ENCODE measurements around the gene ZNF805. TPM values are rescaled to one million over a fixed set of nuclear protein-coding genes. Genes with fewer than 3 reads are reported as not detected.
A peak's percentile ranks its signal among the peaks of the same experiment; 100 is the strongest.

Gene ZNF805
- total and polyA plus RNA-seq, 2 of the 13 experiments (the other 11 are each of a cell fraction or from before 2014, with no cell fraction given) = 5.1 to 12.8 TPM

DNA sequence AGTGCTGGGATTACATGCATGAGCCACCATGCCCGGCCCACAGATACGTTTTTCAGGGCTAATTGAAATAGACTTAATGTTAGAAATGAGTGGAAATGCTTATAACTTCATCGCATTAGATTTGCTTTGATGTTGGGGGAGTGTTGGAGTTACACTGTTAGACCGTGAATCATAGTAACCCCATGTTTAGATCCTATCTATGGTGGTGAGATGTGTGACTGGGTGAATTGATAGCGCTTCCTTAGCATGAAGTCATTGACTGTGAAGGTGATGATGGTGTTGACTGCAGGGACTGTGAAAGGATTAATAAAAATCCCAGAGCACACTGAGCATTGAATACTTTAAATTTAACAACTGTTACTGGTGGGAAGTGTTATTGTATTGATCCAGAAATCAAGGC is 47.4 kb upstream of the ZNF805 start:
- no peak for DNase-seq (ENCODE audit: low spot score)
- intact Hi-C loops (cut with micrococcal nuclease; ENCODE audit: unreplicated experiment) (no loop called here), in situ Hi-C loops (cut with HindIII; ENCODE audit: extremely low pct_ligation_motif_present, low pct_unique_long_range_greater_than_20kb) (no loop called here)
- Histone ChIP-seq H3K9me3 (ENCODE audit: low read length) (peaks cover 12% of the 10 kb centered on the region), H3K79me2 (ENCODE audit: insufficient read depth, low read length) (peaks cover 20% of the 10 kb centered on the region), H3K36me3 (replicated peaks in 1 of 2; ENCODE audit: control insufficient read depth in 1 of 2, insufficient read depth in 2 of 2, low read length in 2 of 2) (peaks cover 10 to 38% of the 10 kb centered on the region in 2 experiments; a peak in 4 of 5 replicates), H3K9ac (ENCODE audit: insufficient read depth, low read depth, low read length) (peak overlapping the region; percentile 88; the same call in 1 of the 2 replicates), H2AFZ (ENCODE audit: low read length) (no peak overlapping the region), H4K20me1 (ENCODE audit: insufficient read depth, low read length) (peaks cover 5% of the 10 kb centered on the region; the same call in 1 of the 2 replicates), H3K4me2 (ENCODE audit: low read depth, low read length) (peak overlapping the region; percentile 97), H3K27me3 (ENCODE audit: control insufficient read depth in 1 of 2, insufficient read depth in 2 of 2, low read length in 2 of 2) (no peaks in the 10 kb centered on the region; a peak in 1 of 5 replicates), H3K4me1 (ENCODE audit: insufficient read depth, low read length) (peaks cover 22% of the 10 kb centered on the region), H3K4me3 (replicated peaks in 1 of 3; ENCODE audit: insufficient read depth in 1 of 3, low read depth in 2 of 3, low read length in 3 of 3) (peak overlapping the region; percentile 86 to 100 (median 98)), H3K27ac (ENCODE audit: extremely low read length, insufficient read depth, low read length) (no peak overlapping the region)
- no peak for FAIRE-seq
- WGBS (ENCODE audit: low lambda C conversion rate) = 96% methylated on average over 5 of the region's 5 CpGs
- no TSS peak for BruUV-seq (replicated peaks)
- no peak for ATAC-seq
- POLR2A ChIA-PET = no interaction called here
- CTCF ChIA-PET (ENCODE audit: low intra/inter-chr PET ratio, low total read pairs) = no interaction called here
- no peak for TF ChIP-seq ZNF205 (CRISPR knock-in tag; IDR thresholded peaks at IDR 0.05)
- TF ChIP-seq ZNF567 (CRISPR knock-in tag; IDR thresholded peaks at IDR 0.05; ENCODE audit: borderline replicate concordance) = no peak
- TF ChIP-seq MAZ (IDR thresholded peaks at IDR 0.05; ENCODE audit: borderline replicate concordance, low read depth, low read length) = no peak
- no peak for TF ChIP-seq MAZ (CRISPR knock-in tag; IDR thresholded peaks at IDR 0.05; ENCODE audit: low read depth)
- TF ChIP-seq, protein P1, sequence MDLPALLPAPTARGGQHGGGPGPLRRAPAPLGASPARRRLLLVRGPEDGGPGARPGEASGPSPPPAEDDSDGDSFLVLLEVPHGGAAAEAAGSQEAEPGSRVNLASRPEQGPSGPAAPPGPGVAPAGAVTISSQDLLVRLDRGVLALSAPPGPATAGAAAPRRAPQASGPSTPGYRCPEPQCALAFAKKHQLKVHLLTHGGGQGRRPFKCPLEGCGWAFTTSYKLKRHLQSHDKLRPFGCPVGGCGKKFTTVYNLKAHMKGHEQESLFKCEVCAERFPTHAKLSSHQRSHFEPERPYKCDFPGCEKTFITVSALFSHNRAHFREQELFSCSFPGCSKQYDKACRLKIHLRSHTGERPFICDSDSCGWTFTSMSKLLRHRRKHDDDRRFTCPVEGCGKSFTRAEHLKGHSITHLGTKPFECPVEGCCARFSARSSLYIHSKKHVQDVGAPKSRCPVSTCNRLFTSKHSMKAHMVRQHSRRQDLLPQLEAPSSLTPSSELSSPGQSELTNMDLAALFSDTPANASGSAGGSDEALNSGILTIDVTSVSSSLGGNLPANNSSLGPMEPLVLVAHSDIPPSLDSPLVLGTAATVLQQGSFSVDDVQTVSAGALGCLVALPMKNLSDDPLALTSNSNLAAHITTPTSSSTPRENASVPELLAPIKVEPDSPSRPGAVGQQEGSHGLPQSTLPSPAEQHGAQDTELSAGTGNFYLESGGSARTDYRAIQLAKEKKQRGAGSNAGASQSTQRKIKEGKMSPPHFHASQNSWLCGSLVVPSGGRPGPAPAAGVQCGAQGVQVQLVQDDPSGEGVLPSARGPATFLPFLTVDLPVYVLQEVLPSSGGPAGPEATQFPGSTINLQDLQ (CRISPR knock-in tag; IDR thresholded peaks at IDR 0.05) = no peak
- no peak for TF ChIP-seq BORCS8-MEF2B (CRISPR knock-in tag; IDR thresholded peaks at IDR 0.05)
- TF ChIP-seq GZF1 (CRISPR knock-in tag; IDR thresholded peaks at IDR 0.05) = no peak
- TF ChIP-seq, protein P2, sequence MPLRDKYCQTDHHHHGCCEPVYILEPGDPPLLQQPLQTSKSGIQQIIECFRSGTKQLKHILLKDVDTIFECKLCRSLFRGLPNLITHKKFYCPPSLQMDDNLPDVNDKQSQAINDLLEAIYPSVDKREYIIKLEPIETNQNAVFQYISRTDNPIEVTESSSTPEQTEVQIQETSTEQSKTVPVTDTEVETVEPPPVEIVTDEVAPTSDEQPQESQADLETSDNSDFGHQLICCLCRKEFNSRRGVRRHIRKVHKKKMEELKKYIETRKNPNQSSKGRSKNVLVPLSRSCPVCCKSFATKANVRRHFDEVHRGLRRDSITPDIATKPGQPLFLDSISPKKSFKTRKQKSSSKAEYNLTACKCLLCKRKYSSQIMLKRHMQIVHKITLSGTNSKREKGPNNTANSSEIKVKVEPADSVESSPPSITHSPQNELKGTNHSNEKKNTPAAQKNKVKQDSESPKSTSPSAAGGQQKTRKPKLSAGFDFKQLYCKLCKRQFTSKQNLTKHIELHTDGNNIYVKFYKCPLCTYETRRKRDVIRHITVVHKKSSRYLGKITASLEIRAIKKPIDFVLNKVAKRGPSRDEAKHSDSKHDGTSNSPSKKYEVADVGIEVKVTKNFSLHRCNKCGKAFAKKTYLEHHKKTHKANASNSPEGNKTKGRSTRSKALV (CRISPR knock-in tag; IDR thresholded peaks at IDR 0.05) = no peak
- TF ChIP-seq, protein P3, sequence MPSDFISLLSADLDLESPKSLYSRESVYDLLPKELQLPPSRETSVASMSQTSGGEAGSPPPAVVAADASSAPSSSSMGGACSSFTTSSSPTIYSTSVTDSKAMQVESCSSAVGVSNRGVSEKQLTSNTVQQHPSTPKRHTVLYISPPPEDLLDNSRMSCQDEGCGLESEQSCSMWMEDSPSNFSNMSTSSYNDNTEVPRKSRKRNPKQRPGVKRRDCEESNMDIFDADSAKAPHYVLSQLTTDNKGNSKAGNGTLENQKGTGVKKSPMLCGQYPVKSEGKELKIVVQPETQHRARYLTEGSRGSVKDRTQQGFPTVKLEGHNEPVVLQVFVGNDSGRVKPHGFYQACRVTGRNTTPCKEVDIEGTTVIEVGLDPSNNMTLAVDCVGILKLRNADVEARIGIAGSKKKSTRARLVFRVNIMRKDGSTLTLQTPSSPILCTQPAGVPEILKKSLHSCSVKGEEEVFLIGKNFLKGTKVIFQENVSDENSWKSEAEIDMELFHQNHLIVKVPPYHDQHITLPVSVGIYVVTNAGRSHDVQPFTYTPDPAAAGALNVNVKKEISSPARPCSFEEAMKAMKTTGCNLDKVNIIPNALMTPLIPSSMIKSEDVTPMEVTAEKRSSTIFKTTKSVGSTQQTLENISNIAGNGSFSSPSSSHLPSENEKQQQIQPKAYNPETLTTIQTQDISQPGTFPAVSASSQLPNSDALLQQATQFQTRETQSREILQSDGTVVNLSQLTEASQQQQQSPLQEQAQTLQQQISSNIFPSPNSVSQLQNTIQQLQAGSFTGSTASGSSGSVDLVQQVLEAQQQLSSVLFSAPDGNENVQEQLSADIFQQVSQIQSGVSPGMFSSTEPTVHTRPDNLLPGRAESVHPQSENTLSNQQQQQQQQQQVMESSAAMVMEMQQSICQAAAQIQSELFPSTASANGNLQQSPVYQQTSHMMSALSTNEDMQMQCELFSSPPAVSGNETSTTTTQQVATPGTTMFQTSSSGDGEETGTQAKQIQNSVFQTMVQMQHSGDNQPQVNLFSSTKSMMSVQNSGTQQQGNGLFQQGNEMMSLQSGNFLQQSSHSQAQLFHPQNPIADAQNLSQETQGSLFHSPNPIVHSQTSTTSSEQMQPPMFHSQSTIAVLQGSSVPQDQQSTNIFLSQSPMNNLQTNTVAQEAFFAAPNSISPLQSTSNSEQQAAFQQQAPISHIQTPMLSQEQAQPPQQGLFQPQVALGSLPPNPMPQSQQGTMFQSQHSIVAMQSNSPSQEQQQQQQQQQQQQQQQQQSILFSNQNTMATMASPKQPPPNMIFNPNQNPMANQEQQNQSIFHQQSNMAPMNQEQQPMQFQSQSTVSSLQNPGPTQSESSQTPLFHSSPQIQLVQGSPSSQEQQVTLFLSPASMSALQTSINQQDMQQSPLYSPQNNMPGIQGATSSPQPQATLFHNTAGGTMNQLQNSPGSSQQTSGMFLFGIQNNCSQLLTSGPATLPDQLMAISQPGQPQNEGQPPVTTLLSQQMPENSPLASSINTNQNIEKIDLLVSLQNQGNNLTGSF (CRISPR knock-in tag; IDR thresholded peaks at IDR 0.05) = no peak
- TF ChIP-seq YEATS4 (CRISPR knock-in tag; IDR thresholded peaks at IDR 0.05; ENCODE audit: borderline replicate concordance) = no peak
- no peak for TF ChIP-seq ZMYM2 (CRISPR knock-in tag; IDR thresholded peaks at IDR 0.05)
- TF ChIP-seq, protein P4, sequence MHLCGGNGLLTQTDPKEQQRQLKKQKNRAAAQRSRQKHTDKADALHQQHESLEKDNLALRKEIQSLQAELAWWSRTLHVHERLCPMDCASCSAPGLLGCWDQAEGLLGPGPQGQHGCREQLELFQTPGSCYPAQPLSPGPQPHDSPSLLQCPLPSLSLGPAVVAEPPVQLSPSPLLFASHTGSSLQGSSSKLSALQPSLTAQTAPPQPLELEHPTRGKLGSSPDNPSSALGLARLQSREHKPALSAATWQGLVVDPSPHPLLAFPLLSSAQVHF (CRISPR knock-in tag; IDR thresholded peaks at IDR 0.05) = no peak
- TF ChIP-seq IRX3 (CRISPR knock-in tag; IDR thresholded peaks at IDR 0.05; ENCODE audit: borderline replicate concordance, low read depth) = no peak

Data from HepG2 (cell line).